Activated CD4-positive, alpha-beta T cell treated with anti-CD3 and anti-CD28 coated beads for 48 hours (primary cell): ENCODE data around the gene NPPC.

Experiments used
- DNase-seq: peaks from one replicate; pipeline ENCODE4 v3.0.0-alpha.2; 2020

Gene NPPC

GRCh38 chr2:231934441-231935206 is 8.4 kb upstream of the NPPC start:
- no peak for DNase-seq

- no peak for DNase-seq
Observed at GRCh38 chr2:231933916-231934401, 7.8 kb upstream of the NPPC start.

- DNase-seq: no peak
Observed at GRCh38 chr2:231932985-231933915, 7.1 kb upstream of the NPPC start.

- DNase-seq: no peak
Observed at GRCh38 chr2:231932711-231932970, 6.4 kb upstream of the NPPC start.

GRCh38 chr2:231931481-231931915 is 5.3 kb upstream of the NPPC start:
- DNase-seq: no peak

GRCh38 chr2:231930593-231931281 is 4.5 kb upstream of the NPPC start:
- no peak for DNase-seq

GRCh38 chr2:231929961-231930592 is 3.9 kb upstream of the NPPC start:
- peak; percentile 67 for DNase-seq

- DNase-seq: no peak
Observed at GRCh38 chr2:231928901-231929725, 2.9 kb upstream of the NPPC start.

GRCh38 chr2:231928481-231928880 is 2.3 kb upstream of the NPPC start:
- DNase-seq: no peak

- no peak for DNase-seq
Observed at GRCh38 chr2:231927566-231927890, 1.3 kb upstream of the NPPC start.

GRCh38 chr2:231926761-231927565 is 767 bp upstream of the NPPC start:
- DNase-seq: peak; percentile 43

GRCh38 chr2:231925303-231926179 is 655 bp downstream of the NPPC start:
- peak; percentile 79 for DNase-seq

GRCh38 chr2:231924889-231925275 is 1.3 kb downstream of the NPPC start:
- DNase-seq: no peak

GRCh38 chr2:231923951-231924888 is 2.0 kb downstream of the NPPC start:
- DNase-seq: no peak

GRCh38 chr2:231923010-231923344 is 3.2 kb downstream of the NPPC start:
- DNase-seq: no peak

GRCh38 chr2:231922311-231923009 is 3.7 kb downstream of the NPPC start:
- no peak for DNase-seq

- DNase-seq: no peak
Observed at GRCh38 chr2:231920795-231921194, 5.4 kb downstream of the NPPC start.

- DNase-seq: no peak
Observed at GRCh38 chr2:231920366-231920765, 5.8 kb downstream of the NPPC start.
